Left lung (tissue), 10 donors: Measurements from ENCODE around the gene SOBP. TPM values are rescaled to one million over a fixed set of nuclear protein-coding genes. Genes with fewer than 3 reads are reported as not detected.

Experiments used
- ATAC-seq: fragments of 200-7000 bp; cut with Tn5 transposase; one replicate; pipeline ENCODE4 v1.9.1; 2020; ENCODE audit warnings: moderate library complexity
- DNase-seq, 4 donors: peaks; one replicate each; pipeline ENCODE4 v3.0.0-alpha.2; 2013 to 2020
- H3K27ac ChIP-seq, 2 donors: fragments of 200-600 bp; sonication (generic) in 1 of 2; one replicate each; pipeline versions ENCODE4 v1.5.0 to v1.8.0; 2020 to 2021
- H3K27me3 ChIP-seq, 2 donors: fragments of 200-600 bp; sonication (generic) in 1 of 2; one replicate each; pipeline versions ENCODE4 v1.5.0 to v1.8.0; 2020 to 2021
- H3K36me3 ChIP-seq, 2 donors: fragments of 200-600 bp; sonication (generic) in 1 of 2; one replicate each; pipeline versions ENCODE4 v1.5.0 to v1.8.0; 2020 to 2021
- H3K4me1 ChIP-seq, 2 donors: fragments of 200-600 bp; one replicate each; pipeline ENCODE4 v1.8.0; 2021
- H3K4me3 ChIP-seq, 2 donors: fragments of 200-600 bp; sonication (generic) in 1 of 2; one replicate each; pipeline versions ENCODE4 v1.5.0 to v1.8.0; 2020 to 2021; ENCODE audit warnings: mild to moderate bottlenecking in 1 of 2
- H3K9me3 ChIP-seq, 2 donors: fragments of 200-600 bp; sonication (generic) in 1 of 2; one replicate each; pipeline versions ENCODE4 v1.5.0 to v1.8.0; 2020 to 2021
- CTCF ChIP-seq, 2 donors: fragments of 200-600 bp; sonication (generic) in 1 of 2; IDR thresholded peaks; one replicate each; pipeline versions ENCODE4 v1.5.0 to v1.8.0; 2021; ENCODE audit warnings: antibody characterized with exemption in 2 of 2
- intact Hi-C, 2 donors: fragments of 100-400 bp; cut with DNase I; formaldehyde crosslinking; loops; one replicate each; pipeline versions ENCODE4 v1.11.2 to v1.14.2; 2022
- polyA plus RNA-seq, 6 donors: library from polyadenylated mRNA; unstranded; fragments of 120-200 nt; gene quantifications; one replicate each; pipeline ENCODE4 v1.2.1, GENCODE V29; 2013; ENCODE audit not compliant: insufficient read length in 6 of 6
- total RNA-seq, 2 donors: library from RNA; stranded (reverse); fragmentation: NEBNext Ultra II Directional; extraction: Animal tissue kit (Norgen Biotek cat#: 25700); gene quantifications; one replicate each; pipeline ENCODE4 v1.2.1, GENCODE V29; 2021
- donor health status: DM: no; HTN: yes; CAD: no.
- donor health status: DM: no; HTN: no; CAD: no.

Gene SOBP
- total and polyA plus RNA-seq, 8 donors: 6.5 to 11.1 (median 8.1) TPM

- H3K27ac ChIP-seq: no peak overlapping the region
- no peak overlapping the region for H3K4me3 ChIP-seq
- no peak for TF ChIP-seq CTCF (IDR thresholded peaks at IDR 0.05)
- H3K27me3 ChIP-seq: no peaks in the 10 kb centered on the region
- intact Hi-C loops: no loop called here
- ATAC-seq (no peak), DNase-seq (no peak)
- no peaks in the 10 kb centered on the region for H3K9me3 ChIP-seq
- H3K36me3 ChIP-seq: no peaks in the 10 kb centered on the region
- H3K4me1 ChIP-seq: peaks cover 4 to 39% of the 10 kb centered on the region in 2 donors
Measured at GRCh38 chr6:107657373-107657754, 167.4 kb downstream of the SOBP start.

DNA sequence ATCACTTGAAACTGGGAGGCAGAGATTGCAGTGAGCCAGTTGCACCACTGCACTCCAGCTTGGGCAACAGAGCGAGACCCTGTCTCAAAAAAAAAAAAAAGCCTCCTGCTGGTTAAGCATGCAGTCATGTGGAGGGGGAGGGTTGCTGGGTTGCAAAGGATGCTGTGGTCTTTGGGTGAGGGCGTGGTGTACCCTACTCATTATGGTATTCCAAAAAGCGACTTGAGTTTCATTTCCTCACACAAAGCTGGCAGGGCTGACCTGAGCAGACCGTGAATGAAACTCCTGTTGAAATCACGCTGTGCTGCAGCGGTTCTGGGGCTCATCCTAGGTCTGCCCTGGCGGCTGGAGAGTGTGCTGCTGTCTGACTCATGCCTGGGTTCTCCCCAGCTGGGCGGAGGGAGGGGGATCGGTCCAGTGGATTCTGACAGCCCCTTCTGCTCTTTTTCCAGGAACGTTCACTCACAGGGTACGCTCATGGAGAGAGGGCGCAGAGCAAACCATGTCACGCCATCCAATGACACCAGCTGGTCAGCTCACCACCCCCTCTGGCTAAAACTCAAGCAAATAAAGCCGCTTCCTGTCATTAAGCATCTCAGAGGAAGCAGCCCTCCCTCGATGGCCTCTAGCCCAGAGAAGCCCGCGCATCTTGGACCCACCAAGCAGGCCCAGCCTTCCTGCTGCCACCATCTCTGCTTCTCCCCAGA is 168.0 kb downstream of the SOBP start:
- no peaks in the 10 kb centered on the region for H3K27me3 ChIP-seq
- DNase-seq (peak in 3 of 4 donors; percentile 65 to 85 (median 73)), ATAC-seq (peak; percentile 72)
- no peaks in the 10 kb centered on the region for H3K9me3 ChIP-seq
- TF ChIP-seq CTCF (IDR thresholded peaks at IDR 0.05): peak; percentile 15 to 42
- H3K4me3 ChIP-seq: no peak overlapping the region
- no peaks in the 10 kb centered on the region for H3K36me3 ChIP-seq
- intact Hi-C loops: no loop called here
- H3K4me1 ChIP-seq: peaks cover 4 to 39% of the 10 kb centered on the region in 2 donors
- H3K27ac ChIP-seq: peak overlapping the region in 1 of 2 donors; percentile 49

DNA sequence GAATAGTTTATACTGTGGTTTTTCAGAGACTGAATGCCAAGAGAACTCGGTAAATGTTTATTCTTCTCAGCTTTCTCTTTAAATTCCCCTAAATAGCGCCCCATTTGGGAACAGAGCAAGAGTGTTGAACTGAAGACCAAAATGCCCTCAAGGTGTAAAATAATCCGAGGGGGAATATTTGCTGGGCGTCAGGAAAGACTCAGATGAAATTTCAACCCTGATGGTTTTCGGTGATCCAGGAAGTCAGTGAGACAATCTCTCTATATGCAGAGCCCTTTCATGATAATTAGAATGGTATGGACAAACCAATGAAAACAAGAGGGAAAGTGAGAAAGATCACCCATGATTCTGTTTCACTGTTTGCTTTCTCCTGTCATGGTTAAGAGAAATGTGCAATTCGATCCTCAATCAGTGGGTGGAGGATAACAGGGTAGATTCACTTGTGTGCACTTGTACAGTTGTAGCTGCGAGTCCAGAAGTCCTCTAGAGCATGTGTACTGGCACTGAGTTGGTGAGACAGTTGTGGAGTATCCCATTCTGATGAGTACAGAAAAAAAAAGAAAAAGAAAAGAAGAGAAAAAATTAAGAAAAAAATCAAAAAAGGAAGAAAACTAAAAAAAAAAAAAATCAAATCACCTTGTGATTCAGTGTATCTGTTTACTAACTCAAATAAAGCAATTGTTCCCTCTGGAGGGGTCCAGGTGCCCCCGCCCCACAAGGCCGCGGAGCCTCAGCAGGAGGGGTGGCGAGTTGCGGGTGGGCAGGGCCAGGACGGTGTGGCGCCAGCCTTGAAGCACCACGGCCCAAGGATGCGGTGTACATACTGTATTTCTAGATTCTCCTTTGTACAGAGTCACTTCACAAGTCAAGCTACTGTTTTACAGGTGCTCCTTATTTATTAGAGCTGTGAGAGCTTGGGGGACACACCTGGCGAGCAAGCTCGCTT is 169.3 kb downstream of the SOBP start:
- H3K4me1 ChIP-seq: peaks cover 4 to 39% of the 10 kb centered on the region in 2 donors
- H3K27me3 ChIP-seq: no peaks in the 10 kb centered on the region
- no peak for DNase-seq
- ATAC-seq: no peak
- TF ChIP-seq CTCF (IDR thresholded peaks at IDR 0.05): no peak
- no peaks in the 10 kb centered on the region for H3K9me3 ChIP-seq
- H3K36me3 ChIP-seq: no peaks in the 10 kb centered on the region
- intact Hi-C loops: no loop called here
- H3K4me3 ChIP-seq: no peak overlapping the region
- no peak overlapping the region for H3K27ac ChIP-seq

GRCh38 chr6:107660839-107661238 is 170.9 kb downstream of the SOBP start:
- Histone ChIP-seq H3K27ac (no peak overlapping the region), H3K36me3 (no peaks in the 10 kb centered on the region), H3K4me3 (no peak overlapping the region), H3K4me1 (peaks cover 4 to 30% of the 10 kb centered on the region in 2 donors), H3K9me3 (no peaks in the 10 kb centered on the region), H3K27me3 (no peaks in the 10 kb centered on the region)
- ATAC-seq (no peak), DNase-seq (no peak)
- TF ChIP-seq CTCF (IDR thresholded peaks at IDR 0.05): no peak
- intact Hi-C loops: no loop called here

- intact Hi-C loops: no loop called here
Measured at GRCh38 chr6:107661291-107661690, 171.4 kb downstream of the SOBP start.

More at GRCh38 chr6:107661291-107661690, 171.4 kb downstream of the SOBP start:
- Histone ChIP-seq H3K27me3 (no peaks in the 10 kb centered on the region), H3K4me1 (peaks cover 4 to 29% of the 10 kb centered on the region in 2 donors), H3K4me3 (no peak overlapping the region), H3K36me3 (no peaks in the 10 kb centered on the region), H3K27ac (no peak overlapping the region), H3K9me3 (no peaks in the 10 kb centered on the region)
- no peak for DNase-seq
- ATAC-seq: no peak
- TF ChIP-seq CTCF (IDR thresholded peaks at IDR 0.05): no peak
